HS-27A (cell line): ENCODE measurements around the gene ORAI2.
"Not testable (repeated sequence)": the region's sequence is repeated elsewhere in the genome, so short reads cannot be mapped to it uniquely, and the experiment has no call there.

Experiments used
- DNase-seq: peaks from one replicate; pipeline ENCODE4 v3.0.0-alpha.2; 2012; ENCODE audit warnings: low read depth, missing footprints

Gene ORAI2

GRCh38 chr7:102503141-102503540 lies 69.8 kb downstream of the ORAI2 start:
- DNase-seq, result not testable (repeated sequence)

GRCh38 chr7:102505298-102506185 lies 72.2 kb downstream of the ORAI2 start:
- not testable (repeated sequence) for DNase-seq
